GM23338 (cell line): ENCODE results near the gene LPP. TPM values are rescaled to one million over a fixed set of nuclear protein-coding genes. Genes with fewer than 3 reads are reported as not detected.

ENCODE experiments used
- ATAC-seq: fragments of 200-7000 bp; cut with Tn5 transposase; 3 replicates; pipeline ENCODE4 v1.9.1; 2020
- DNase-seq: peaks from one replicate; pipeline ENCODE4 v3.0.0-alpha.2; 2015; ENCODE audit warnings: low spot score
- H2AFZ ChIP-seq: fragments of 200-600 bp; sonication (generic); 2 replicates; pipeline ENCODE4 v1.8.0; 2016; ENCODE audit warnings: antibody characterized with exemption, mild to moderate bottlenecking, moderate library complexity
- H3F3A ChIP-seq: fragments of 200-600 bp; sonication (generic); replicated peaks from 2 replicates; pipeline ENCODE4 v1.8.0; 2017; ENCODE audit warnings: antibody characterized with exemption, mixed run types, low read depth
- H3K27ac ChIP-seq: fragments of 200-600 bp; sonication (generic); 2 replicates; pipeline ENCODE4 v1.6.1; 2016; ENCODE audit warnings: low read depth
- H3K27me3 ChIP-seq: fragments of 200-600 bp; sonication (generic); 2 replicates; pipeline ENCODE4 v1.8.0; 2016; ENCODE audit warnings: mild to moderate bottlenecking, mixed run types, moderate library complexity; ENCODE audit not compliant: insufficient read depth
- H3K36me3 ChIP-seq: fragments of 200-600 bp; sonication (generic); 2 replicates; pipeline ENCODE4 v1.8.0; 2016; ENCODE audit warnings: mild to moderate bottlenecking; ENCODE audit not compliant: insufficient read depth
- H3K4me1 ChIP-seq: fragments of 200-600 bp; sonication (generic); 2 replicates; pipeline ENCODE4 v1.8.0; 2016; ENCODE audit warnings: mild to moderate bottlenecking, moderate library complexity; ENCODE audit not compliant: insufficient read depth
- H3K4me2 ChIP-seq: fragments of 200-600 bp; sonication (generic); 2 replicates; pipeline ENCODE4 v1.7.1; 2017; ENCODE audit warnings: mixed run types
- H3K4me3 ChIP-seq: fragments of 200-600 bp; sonication (generic); 2 replicates; pipeline ENCODE4 v1.6.1; 2016; ENCODE audit warnings: mixed run types
- H3K79me2 ChIP-seq: fragments of 200-600 bp; sonication (generic); replicated peaks from 2 replicates; pipeline ENCODE4 v1.8.0; 2017; ENCODE audit warnings: mild to moderate bottlenecking; ENCODE audit not compliant: insufficient read depth
- H3K9me2 ChIP-seq: fragments of 200-600 bp; sonication (generic); 2 replicates; pipeline ENCODE4 v1.8.0; 2017; ENCODE audit not compliant: insufficient read depth
- H4K20me1 ChIP-seq: fragments of 200-600 bp; sonication (generic); replicated peaks from 2 replicates; pipeline ENCODE4 v1.8.0; 2017; ENCODE audit warnings: mild to moderate bottlenecking; ENCODE audit not compliant: insufficient read depth
- H3K27ac Mint-ChIP-seq: 2 replicates; pipeline ENCODE4 v1.8.0; 2020; ENCODE audit warnings: inconsistent platforms, mild to moderate bottlenecking, moderate library complexity, mixed read lengths
- H3K27me3 Mint-ChIP-seq: 3 replicates; pipeline ENCODE4 v1.8.0; 2022; ENCODE audit warnings: low read depth, mild to moderate bottlenecking, moderate library complexity, mixed read lengths, inconsistent platforms; ENCODE audit not compliant: insufficient read depth, poor library complexity
- H3K36me3 Mint-ChIP-seq: 3 replicates; pipeline ENCODE4 v1.8.0; 2021; ENCODE audit warnings: low read depth, mild to moderate bottlenecking, inconsistent platforms, moderate library complexity, mixed read lengths
- H3K4me1 Mint-ChIP-seq: 3 replicates; pipeline ENCODE4 v1.8.0; 2020; ENCODE audit warnings: mild to moderate bottlenecking, inconsistent platforms, mixed read lengths
- H3K4me3 Mint-ChIP-seq: 3 replicates; pipeline ENCODE4 v1.8.0; 2021; ENCODE audit warnings: moderate library complexity, mild to moderate bottlenecking, inconsistent platforms, mixed read lengths
- H3K9me3 Mint-ChIP-seq: 3 replicates; pipeline ENCODE4 v1.8.0; 2020; ENCODE audit warnings: moderate library complexity, mild to moderate bottlenecking, inconsistent platforms, mixed read lengths
- CREB1 ChIP-seq: fragments of 250-450 bp; sonication (Bioruptor Pico); IDR thresholded peaks from 2 replicates; pipeline ENCODE4 v1.5.0; 2020; ENCODE audit warnings: low read depth, mild to moderate bottlenecking, moderate library complexity
- ETS1 ChIP-seq: IDR thresholded peaks from 2 replicates; pipeline ENCODE4 v1.6.1; 2016; ENCODE audit warnings: antibody characterized with exemption
- EZH2 ChIP-seq: fragments of 200-600 bp; sonication (generic); IDR thresholded peaks from one replicate; pipeline ENCODE4 v1.8.0; 2017; ENCODE audit warnings: antibody characterized with exemption, mild to moderate bottlenecking, low read depth; ENCODE audit not compliant: unreplicated experiment
- EZH2phosphoT487 ChIP-seq: fragments of 200-600 bp; sonication (generic); IDR thresholded peaks from one replicate; pipeline ENCODE4 v1.8.1; 2018; ENCODE audit warnings: antibody characterized with exemption; ENCODE audit not compliant: unreplicated experiment
- JUNB ChIP-seq: IDR thresholded peaks from one replicate; pipeline ENCODE4 v1.6.1; 2016; ENCODE audit warnings: antibody characterized with exemption; ENCODE audit not compliant: unreplicated experiment
- NANOG ChIP-seq: IDR thresholded peaks from 2 replicates; pipeline ENCODE4 v1.6.1; 2016; ENCODE audit warnings: antibody characterized with exemption, borderline replicate concordance
- STAT1 ChIP-seq: IDR thresholded peaks from one replicate; pipeline ENCODE4 v1.6.1; 2016; ENCODE audit warnings: antibody characterized with exemption; ENCODE audit not compliant: unreplicated experiment
- ZNF114 ChIP-seq: fragments of 250-450 bp; sonication (Bioruptor Pico); IDR thresholded peaks from 2 replicates; pipeline ENCODE4 v1.5.0; 2020; ENCODE audit warnings: mild to moderate bottlenecking, moderate library complexity
- ZNF331 ChIP-seq: fragments of 250-450 bp; sonication (Bioruptor Pico); IDR thresholded peaks from 2 replicates; pipeline ENCODE4 v1.5.0; 2020; ENCODE audit warnings: low read depth, mild to moderate bottlenecking, moderate library complexity
- polyA plus RNA-seq: library from polyadenylated mRNA; unstranded; fragments of >200 nt; fragmentation: Nextera tagmentation; extraction: Ambion mirVana; gene quantifications from 2 replicates; pipeline ENCODE4 v1.2.1, GENCODE V29; 2016
- total RNA-seq: library from RNA; depleted of rRNA; stranded (reverse); fragments of >200 nt; shearing (Covaris generic); gene quantifications from 2 replicates; pipeline ENCODE4 v1.2.3, GENCODE V29; 2014
- TF ChIP-seq, protein P1 (sequence below): fragments of 250-450 bp; sonication (Bioruptor Pico); IDR thresholded peaks from 2 replicates; pipeline ENCODE4 v1.5.0; 2020; ENCODE audit warnings: mild to moderate bottlenecking, moderate library complexity

The LPP gene
- total and polyA plus RNA-seq, 2 experiments from 2014 or later, result 23.0 to 35.2 TPM

- no peak for TF ChIP-seq ZNF331
- TF ChIP-seq ZNF114 (CRISPR knock-in tag), result no peak
- TF ChIP-seq NANOG, result no peak
- no peak for TF ChIP-seq EZH2
- no peak for TF ChIP-seq STAT1
- no peak for TF ChIP-seq EZH2phosphoT487
Observed at GRCh38 chr3:188760408-188760807, 606.5 kb downstream of the LPP start (continued).

- H3K4me3 Mint-ChIP-seq, result no peak overlapping the region
- no peaks in the 10 kb centered on the region for H3K36me3 ChIP-seq
- TF ChIP-seq ETS1 (no peak), CREB1 (CRISPR knock-in tag) (no peak), EZH2phosphoT487 (no peak), JUNB (no peak)
- TF ChIP-seq, protein P1, sequence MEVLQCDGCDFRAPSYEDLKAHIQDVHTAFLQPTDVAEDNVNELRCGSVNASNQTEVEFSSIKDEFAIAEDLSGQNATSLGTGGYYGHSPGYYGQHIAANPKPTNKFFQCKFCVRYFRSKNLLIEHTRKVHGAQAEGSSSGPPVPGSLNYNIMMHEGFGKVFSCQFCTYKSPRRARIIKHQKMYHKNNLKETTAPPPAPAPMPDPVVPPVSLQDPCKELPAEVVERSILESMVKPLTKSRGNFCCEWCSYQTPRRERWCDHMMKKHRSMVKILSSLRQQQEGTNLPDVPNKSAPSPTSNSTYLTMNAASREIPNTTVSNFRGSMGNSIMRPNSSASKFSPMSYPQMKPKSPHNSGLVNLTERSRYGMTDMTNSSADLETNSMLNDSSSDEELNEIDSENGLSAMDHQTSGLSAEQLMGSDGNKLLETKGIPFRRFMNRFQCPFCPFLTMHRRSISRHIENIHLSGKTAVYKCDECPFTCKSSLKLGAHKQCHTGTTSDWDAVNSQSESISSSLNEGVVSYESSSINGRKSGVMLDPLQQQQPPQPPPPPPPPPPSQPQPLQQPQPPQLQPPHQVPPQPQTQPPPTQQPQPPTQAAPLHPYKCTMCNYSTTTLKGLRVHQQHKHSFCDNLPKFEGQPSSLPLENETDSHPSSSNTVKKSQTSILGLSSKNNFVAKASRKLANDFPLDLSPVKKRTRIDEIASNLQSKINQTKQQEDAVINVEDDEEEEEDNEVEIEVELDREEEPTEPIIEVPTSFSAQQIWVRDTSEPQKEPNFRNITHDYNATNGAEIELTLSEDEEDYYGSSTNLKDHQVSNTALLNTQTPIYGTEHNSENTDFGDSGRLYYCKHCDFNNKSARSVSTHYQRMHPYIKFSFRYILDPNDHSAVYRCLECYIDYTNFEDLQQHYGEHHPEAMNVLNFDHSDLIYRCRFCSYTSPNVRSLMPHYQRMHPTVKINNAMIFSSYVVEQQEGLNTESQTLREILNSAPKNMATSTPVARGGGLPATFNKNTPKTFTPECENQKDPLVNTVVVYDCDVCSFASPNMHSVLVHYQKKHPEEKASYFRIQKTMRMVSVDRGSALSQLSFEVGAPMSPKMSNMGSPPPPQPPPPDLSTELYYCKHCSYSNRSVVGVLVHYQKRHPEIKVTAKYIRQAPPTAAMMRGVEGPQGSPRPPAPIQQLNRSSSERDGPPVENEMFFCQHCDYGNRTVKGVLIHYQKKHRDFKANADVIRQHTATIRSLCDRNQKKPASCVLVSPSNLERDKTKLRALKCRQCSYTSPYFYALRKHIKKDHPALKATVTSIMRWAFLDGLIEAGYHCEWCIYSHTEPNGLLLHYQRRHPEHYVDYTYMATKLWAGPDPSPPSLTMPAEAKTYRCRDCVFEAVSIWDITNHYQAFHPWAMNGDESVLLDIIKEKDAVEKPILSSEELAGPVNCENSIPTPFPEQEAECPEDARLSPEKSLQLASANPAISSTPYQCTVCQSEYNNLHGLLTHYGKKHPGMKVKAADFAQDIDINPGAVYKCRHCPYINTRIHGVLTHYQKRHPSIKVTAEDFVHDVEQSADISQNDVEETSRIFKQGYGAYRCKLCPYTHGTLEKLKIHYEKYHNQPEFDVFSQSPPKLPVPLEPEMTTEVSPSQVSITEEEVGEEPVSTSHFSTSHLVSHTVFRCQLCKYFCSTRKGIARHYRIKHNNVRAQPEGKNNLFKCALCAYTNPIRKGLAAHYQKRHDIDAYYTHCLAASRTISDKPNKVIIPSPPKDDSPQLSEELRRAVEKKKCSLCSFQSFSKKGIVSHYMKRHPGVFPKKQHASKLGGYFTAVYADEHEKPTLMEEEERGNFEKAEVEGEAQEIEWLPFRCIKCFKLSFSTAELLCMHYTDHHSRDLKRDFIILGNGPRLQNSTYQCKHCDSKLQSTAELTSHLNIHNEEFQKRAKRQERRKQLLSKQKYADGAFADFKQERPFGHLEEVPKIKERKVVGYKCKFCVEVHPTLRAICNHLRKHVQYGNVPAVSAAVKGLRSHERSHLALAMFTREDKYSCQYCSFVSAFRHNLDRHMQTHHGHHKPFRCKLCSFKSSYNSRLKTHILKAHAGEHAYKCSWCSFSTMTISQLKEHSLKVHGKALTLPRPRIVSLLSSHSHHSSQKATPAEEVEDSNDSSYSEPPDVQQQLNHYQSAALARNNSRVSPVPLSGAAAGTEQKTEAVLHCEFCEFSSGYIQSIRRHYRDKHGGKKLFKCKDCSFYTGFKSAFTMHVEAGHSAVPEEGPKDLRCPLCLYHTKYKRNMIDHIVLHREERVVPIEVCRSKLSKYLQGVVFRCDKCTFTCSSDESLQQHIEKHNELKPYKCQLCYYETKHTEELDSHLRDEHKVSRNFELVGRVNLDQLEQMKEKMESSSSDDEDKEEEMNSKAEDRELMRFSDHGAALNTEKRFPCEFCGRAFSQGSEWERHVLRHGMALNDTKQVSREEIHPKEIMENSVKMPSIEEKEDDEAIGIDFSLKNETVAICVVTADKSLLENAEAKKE (CRISPR knock-in tag), result no peak
Observed at GRCh38 chr3:188761439-188761838, 607.5 kb downstream of the LPP start.

More at GRCh38 chr3:188761439-188761838, 607.5 kb downstream of the LPP start:
- Mint-ChIP-seq H3K9me3 (no peaks in the 10 kb centered on the region), H3K36me3 (no peaks in the 10 kb centered on the region), H3K27ac (no peak overlapping the region), H3K27me3 (no peaks in the 10 kb centered on the region), H3K4me1 (no peaks in the 10 kb centered on the region)
- no peaks in the 10 kb centered on the region for H3F3A ChIP-seq
- no peaks in the 10 kb centered on the region for H3K27me3 ChIP-seq
- no peaks in the 10 kb centered on the region for H3K4me1 ChIP-seq
- DNase-seq, result no peak
- no peak overlapping the region for H2AFZ ChIP-seq
- 0 out of 2 replicates have a peak, but pooled peaks cover 5% of the 10 kb centered on the region for H3K9me2 ChIP-seq
- H3K4me2 ChIP-seq, result no peak overlapping the region
- H3K79me2 ChIP-seq, result no peaks in the 10 kb centered on the region
- H3K4me3 ChIP-seq, result no peak overlapping the region
- no peak for ATAC-seq
- H3K27ac ChIP-seq, result no peak overlapping the region
- H4K20me1 ChIP-seq, result no peaks in the 10 kb centered on the region
